Fibroblast of villous mesenchyme (primary cell): ENCODE measurements around the gene RASSF4. TPM values are rescaled to one million over a fixed set of nuclear protein-coding genes. Genes with fewer than 3 reads are reported as not detected.

ENCODE experiments used
- DNase-seq: peaks from one replicate; pipeline ENCODE4 v3.0.0-alpha.2; 2010; ENCODE audit warnings: low read depth
- H3K4me3 ChIP-seq: 2 replicates; pipeline ENCODE4 v1.5.1; 2011; ENCODE audit warnings: low read depth, mild to moderate bottlenecking, low read length
- total RNA-seq: library from RNA; depleted of rRNA; stranded (reverse); fragments of >200 nt; gene quantifications from 2 replicates; pipeline ENCODE4 v1.2.3, GENCODE V29; 2012
- TF ChIP-seq, protein P1 (sequence below): IDR thresholded peaks from 2 replicates; pipeline ENCODE4 v1.5.1; 2012; ENCODE audit warnings: low read depth, mild to moderate bottlenecking, low read length; ENCODE audit not compliant: insufficient read depth

Gene RASSF4
- total RNA-seq, 1 donor = 6.0 TPM

GRCh38 chr10:44927352-44927751, 32.2 kb upstream of the RASSF4 start:
- peak; percentile 16 for DNase-seq
- TF ChIP-seq, protein P1, sequence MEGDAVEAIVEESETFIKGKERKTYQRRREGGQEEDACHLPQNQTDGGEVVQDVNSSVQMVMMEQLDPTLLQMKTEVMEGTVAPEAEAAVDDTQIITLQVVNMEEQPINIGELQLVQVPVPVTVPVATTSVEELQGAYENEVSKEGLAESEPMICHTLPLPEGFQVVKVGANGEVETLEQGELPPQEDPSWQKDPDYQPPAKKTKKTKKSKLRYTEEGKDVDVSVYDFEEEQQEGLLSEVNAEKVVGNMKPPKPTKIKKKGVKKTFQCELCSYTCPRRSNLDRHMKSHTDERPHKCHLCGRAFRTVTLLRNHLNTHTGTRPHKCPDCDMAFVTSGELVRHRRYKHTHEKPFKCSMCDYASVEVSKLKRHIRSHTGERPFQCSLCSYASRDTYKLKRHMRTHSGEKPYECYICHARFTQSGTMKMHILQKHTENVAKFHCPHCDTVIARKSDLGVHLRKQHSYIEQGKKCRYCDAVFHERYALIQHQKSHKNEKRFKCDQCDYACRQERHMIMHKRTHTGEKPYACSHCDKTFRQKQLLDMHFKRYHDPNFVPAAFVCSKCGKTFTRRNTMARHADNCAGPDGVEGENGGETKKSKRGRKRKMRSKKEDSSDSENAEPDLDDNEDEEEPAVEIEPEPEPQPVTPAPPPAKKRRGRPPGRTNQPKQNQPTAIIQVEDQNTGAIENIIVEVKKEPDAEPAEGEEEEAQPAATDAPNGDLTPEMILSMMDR = no peak
- H3K4me3 ChIP-seq = no peak overlapping the region

DNA sequence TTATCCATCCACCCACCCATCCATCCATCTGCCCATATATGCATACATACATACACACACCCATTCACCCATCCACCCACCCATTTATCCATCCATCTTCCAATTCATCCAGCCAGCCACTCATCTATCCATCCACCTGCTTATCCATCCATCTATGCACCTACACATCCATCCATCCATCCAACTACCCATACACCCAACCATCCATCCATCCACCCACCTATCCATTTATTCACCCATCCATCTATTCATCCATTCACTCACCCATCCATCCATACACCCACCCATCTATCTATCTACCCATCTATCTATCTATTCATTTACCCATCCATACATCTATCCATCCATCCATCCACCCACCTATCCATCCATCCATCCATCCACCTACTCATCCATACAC, 31.1 kb upstream of the RASSF4 start:
- H3K4me3 ChIP-seq = no peak overlapping the region
- TF ChIP-seq, protein P1 = no peak
- no peak for DNase-seq

- TF ChIP-seq, protein P1 = no peak
- DNase-seq = no peak
- no peak overlapping the region for H3K4me3 ChIP-seq
Measured at GRCh38 chr10:44929356-44930255, 30.0 kb upstream of the RASSF4 start.

DNA sequence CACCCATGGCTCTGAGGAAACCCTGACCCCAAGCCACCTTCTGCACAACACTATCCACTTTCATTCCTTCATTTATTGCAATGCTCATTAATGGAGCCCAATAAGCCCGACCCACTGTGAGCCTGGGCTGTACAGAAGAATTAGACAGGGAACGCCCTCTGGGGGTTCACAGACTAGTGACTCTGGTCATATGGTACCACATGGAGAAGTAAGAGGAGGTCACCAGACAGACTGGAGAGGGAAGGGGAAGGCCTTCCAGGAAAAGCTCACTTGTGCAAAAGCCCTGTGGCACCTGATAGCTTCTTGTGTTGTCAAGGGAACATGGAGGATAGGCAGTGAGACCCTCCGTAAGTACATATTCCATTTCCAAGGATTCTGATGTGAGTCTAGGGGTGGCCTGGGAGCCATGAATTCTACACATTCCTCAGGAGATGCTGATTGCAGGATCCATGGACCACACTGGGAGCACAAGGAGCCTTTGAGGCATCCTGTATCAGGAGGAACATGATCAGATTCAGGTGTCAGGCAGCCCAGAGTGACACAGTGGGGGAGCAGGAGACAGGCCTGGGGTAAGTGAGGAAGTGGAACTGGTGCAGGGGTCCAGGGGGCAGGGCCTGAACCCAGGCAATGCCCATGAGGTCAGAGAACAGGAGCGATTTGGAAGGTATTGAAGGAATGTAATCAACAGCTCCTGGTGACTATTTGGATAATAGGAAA, 28.5 kb upstream of the RASSF4 start:
- DNase-seq = no peak
- no peak overlapping the region for H3K4me3 ChIP-seq
- TF ChIP-seq, protein P1 = no peak

DNA sequence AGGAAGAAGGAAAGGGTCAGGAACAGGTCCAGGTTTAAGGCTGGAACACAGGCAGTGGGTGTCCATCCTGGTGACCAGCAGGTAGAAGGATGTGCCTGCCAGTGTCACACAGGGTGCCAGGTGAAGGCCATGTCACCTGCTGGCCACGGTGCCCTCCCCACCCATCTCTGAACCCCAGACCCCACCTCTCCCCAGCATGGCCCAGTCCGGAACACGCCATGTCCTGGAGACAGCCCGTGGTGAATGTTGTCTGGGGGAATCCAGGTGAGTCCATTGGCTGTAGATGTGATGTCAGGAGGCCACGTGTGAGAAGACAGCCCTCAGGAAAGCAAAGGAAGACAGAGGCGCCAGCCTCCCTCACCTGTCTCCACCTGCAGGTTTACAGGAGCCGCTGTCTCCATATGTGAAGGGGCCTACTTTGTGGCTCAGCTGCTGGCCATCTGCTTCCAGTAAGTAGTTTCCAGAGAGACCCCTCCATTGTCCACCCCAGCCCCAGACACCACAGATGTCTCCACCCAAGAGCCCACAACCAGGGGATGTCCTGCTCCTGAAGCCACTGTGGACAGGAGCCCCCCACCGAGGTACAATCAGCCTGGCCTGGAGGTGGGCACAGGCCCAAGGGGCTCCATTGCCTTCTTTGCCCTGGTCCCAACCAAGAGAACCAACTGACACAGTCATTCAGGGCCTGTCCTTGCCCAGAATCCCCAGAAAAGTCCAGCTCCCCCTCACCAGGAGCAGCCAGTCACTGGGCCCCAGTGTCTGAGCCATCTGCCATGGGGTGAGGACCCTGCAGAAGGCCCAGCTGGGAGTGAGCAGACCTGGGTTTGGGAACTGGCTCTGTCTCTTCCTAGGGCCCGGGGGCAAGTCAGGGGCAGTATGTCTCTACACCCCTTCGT, 27.7 kb upstream of the RASSF4 start:
- TF ChIP-seq, protein P1 = no peak
- DNase-seq = no peak
- no peak overlapping the region for H3K4me3 ChIP-seq
